Left lung (tissue), 10 donors: ENCODE measurements around the gene CCDC61. TPM values are rescaled to one million over a fixed set of nuclear protein-coding genes. Genes with fewer than 3 reads are reported as not detected.

Source experiments
- ATAC-seq: fragments of 200-7000 bp; cut with Tn5 transposase; one replicate; pipeline ENCODE4 v1.9.1; 2020; ENCODE audit warnings: moderate library complexity
- DNase-seq, 4 donors: peaks; one replicate each; pipeline ENCODE4 v3.0.0-alpha.2; 2013 to 2020
- H3K27ac ChIP-seq, 2 donors: fragments of 200-600 bp; sonication (generic) in 1 of 2; one replicate each; pipeline versions ENCODE4 v1.5.0 to v1.8.0; 2020 to 2021
- H3K27me3 ChIP-seq, 2 donors: fragments of 200-600 bp; sonication (generic) in 1 of 2; one replicate each; pipeline versions ENCODE4 v1.5.0 to v1.8.0; 2020 to 2021
- H3K36me3 ChIP-seq, 2 donors: fragments of 200-600 bp; sonication (generic) in 1 of 2; one replicate each; pipeline versions ENCODE4 v1.5.0 to v1.8.0; 2020 to 2021
- H3K4me1 ChIP-seq, 2 donors: fragments of 200-600 bp; one replicate each; pipeline ENCODE4 v1.8.0; 2021
- H3K4me3 ChIP-seq, 2 donors: fragments of 200-600 bp; sonication (generic) in 1 of 2; one replicate each; pipeline versions ENCODE4 v1.5.0 to v1.8.0; 2020 to 2021; ENCODE audit warnings: mild to moderate bottlenecking in 1 of 2
- H3K9me3 ChIP-seq, 2 donors: fragments of 200-600 bp; sonication (generic) in 1 of 2; one replicate each; pipeline versions ENCODE4 v1.5.0 to v1.8.0; 2020 to 2021
- intact Hi-C, 2 donors: fragments of 100-400 bp; cut with DNase I; formaldehyde crosslinking; loops; one replicate each; pipeline versions ENCODE4 v1.11.2 to v1.14.2; 2022
- polyA plus RNA-seq, 6 donors: library from polyadenylated mRNA; unstranded; fragments of 120-200 nt; gene quantifications; one replicate each; pipeline ENCODE4 v1.2.1, GENCODE V29; 2013; ENCODE audit not compliant: insufficient read length in 6 of 6
- total RNA-seq, 2 donors: library from RNA; stranded (reverse); fragmentation: NEBNext Ultra II Directional; extraction: Animal tissue kit (Norgen Biotek cat#: 25700); gene quantifications; one replicate each; pipeline ENCODE4 v1.2.1, GENCODE V29; 2021
- TF ChIP-seq, protein P1 (sequence below), 2 donors: fragments of 200-600 bp; sonication (generic) in 1 of 2; IDR thresholded peaks; one replicate each; pipeline versions ENCODE4 v1.5.0 to v1.8.0; 2021; ENCODE audit warnings: antibody characterized with exemption in 2 of 2
- donor health status: DM: no; HTN: yes; CAD: no.
- donor health status: DM: no; HTN: no; CAD: no.

CCDC61 gene
- total and polyA plus RNA-seq, 8 donors: 12.1 to 17.3 (median 15.1) TPM

DNA sequence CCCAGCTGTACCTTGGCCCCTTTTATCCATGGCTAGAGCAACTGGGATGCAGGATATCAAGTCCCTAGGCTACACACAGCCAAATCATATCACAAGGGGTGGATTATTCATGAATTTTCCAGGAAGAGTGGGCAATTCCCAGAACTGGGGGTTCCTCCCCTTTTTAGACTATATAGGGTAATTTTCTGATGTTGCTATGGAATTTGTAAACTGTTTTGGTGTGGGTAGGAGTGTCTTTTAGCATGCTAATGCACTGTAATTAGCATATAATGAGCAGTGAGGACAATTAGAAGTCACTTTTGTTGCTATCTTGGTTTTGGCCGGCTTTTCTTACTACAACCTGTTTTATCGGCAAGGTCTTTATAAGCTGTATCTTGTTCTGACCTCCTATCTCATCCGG is 63.5 kb downstream of the CCDC61 start:
- Histone ChIP-seq H3K27me3 (peaks cover 7 to 57% of the 10 kb centered on the region in 2 donors), H3K4me1 (no peaks in the 10 kb centered on the region), H3K4me3 (no peak overlapping the region), H3K9me3 (peaks cover 0 to 18% of the 10 kb centered on the region in 2 donors), H3K36me3 (no peaks in the 10 kb centered on the region), H3K27ac (no peak overlapping the region)
- TF ChIP-seq, protein P1, sequence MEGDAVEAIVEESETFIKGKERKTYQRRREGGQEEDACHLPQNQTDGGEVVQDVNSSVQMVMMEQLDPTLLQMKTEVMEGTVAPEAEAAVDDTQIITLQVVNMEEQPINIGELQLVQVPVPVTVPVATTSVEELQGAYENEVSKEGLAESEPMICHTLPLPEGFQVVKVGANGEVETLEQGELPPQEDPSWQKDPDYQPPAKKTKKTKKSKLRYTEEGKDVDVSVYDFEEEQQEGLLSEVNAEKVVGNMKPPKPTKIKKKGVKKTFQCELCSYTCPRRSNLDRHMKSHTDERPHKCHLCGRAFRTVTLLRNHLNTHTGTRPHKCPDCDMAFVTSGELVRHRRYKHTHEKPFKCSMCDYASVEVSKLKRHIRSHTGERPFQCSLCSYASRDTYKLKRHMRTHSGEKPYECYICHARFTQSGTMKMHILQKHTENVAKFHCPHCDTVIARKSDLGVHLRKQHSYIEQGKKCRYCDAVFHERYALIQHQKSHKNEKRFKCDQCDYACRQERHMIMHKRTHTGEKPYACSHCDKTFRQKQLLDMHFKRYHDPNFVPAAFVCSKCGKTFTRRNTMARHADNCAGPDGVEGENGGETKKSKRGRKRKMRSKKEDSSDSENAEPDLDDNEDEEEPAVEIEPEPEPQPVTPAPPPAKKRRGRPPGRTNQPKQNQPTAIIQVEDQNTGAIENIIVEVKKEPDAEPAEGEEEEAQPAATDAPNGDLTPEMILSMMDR (IDR thresholded peaks at IDR 0.05): no peak
- ATAC-seq (no peak), DNase-seq (no peak)
- intact Hi-C loops: no loop called here

GRCh38 chr19:46060012-46060411 is 64.7 kb downstream of the CCDC61 start:
- Histone ChIP-seq H3K9me3 (peaks cover 0 to 18% of the 10 kb centered on the region in 2 donors), H3K36me3 (no peaks in the 10 kb centered on the region), H3K4me3 (no peak overlapping the region), H3K27me3 (peaks cover 7 to 47% of the 10 kb centered on the region in 2 donors), H3K4me1 (no peaks in the 10 kb centered on the region), H3K27ac (no peak overlapping the region)
- intact Hi-C loops: no loop called here
- TF ChIP-seq, protein P1 (IDR thresholded peaks at IDR 0.05): no peak
- DNase-seq (no peak), ATAC-seq (no peak)

- Histone ChIP-seq H3K4me3 (no peak overlapping the region), H3K27me3 (peaks cover 0 to 51% of the 10 kb centered on the region in 2 donors), H3K27ac (no peak overlapping the region), H3K4me1 (no peaks in the 10 kb centered on the region), H3K9me3 (peaks cover 0 to 18% of the 10 kb centered on the region in 2 donors), H3K36me3 (no peaks in the 10 kb centered on the region)
- ATAC-seq: no peak
- intact Hi-C loops: no loop called here
- DNase-seq: no peak
- TF ChIP-seq, protein P1 (IDR thresholded peaks at IDR 0.05): no peak
Measured at GRCh38 chr19:46063201-46063600, 67.9 kb downstream of the CCDC61 start.

GRCh38 chr19:46065486-46066071 is 70.3 kb downstream of the CCDC61 start:
- no peaks in the 10 kb centered on the region for H3K36me3 ChIP-seq
- DNase-seq (no peak), ATAC-seq (no peak)
- H3K4me3 ChIP-seq: no peak overlapping the region
- peaks cover 0 to 6% of the 10 kb centered on the region in 2 donors for H3K4me1 ChIP-seq
- intact Hi-C loops: no loop called here
- no peak overlapping the region for H3K27ac ChIP-seq
- H3K9me3 ChIP-seq: peaks cover 0 to 6% of the 10 kb centered on the region in 2 donors
- TF ChIP-seq, protein P1 (IDR thresholded peaks at IDR 0.05): no peak
- H3K27me3 ChIP-seq: peaks cover 0 to 62% of the 10 kb centered on the region in 2 donors

DNA sequence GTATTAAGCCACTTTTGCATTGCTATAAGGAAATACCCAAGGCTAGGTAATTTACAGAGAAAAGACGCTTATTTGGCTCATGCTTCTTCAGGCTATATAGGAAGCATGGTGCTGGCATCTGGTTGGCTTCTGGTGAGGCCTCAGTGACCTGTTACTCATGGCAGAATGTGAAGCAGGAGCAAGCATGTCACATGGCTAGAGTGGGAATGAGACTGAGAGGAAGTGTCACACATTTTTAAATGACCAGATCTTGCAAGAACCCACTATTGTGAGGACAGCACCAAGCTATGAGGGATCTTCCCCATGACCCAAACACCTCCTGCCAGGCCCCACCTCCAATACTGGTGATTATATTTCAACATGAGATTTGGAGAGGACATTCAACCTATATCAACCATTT is 71.2 kb downstream of the CCDC61 start:
- Histone ChIP-seq H3K27me3 (peaks cover 0 to 67% of the 10 kb centered on the region in 2 donors), H3K4me1 (peaks cover 0 to 6% of the 10 kb centered on the region in 2 donors), H3K27ac (no peak overlapping the region), H3K36me3 (no peaks in the 10 kb centered on the region), H3K9me3 (peaks cover 0 to 3% of the 10 kb centered on the region in 2 donors), H3K4me3 (no peak overlapping the region)
- intact Hi-C loops: no loop called here
- ATAC-seq (no peak), DNase-seq (no peak)
- TF ChIP-seq, protein P1 (IDR thresholded peaks at IDR 0.05): no peak
